Colonic mucosa (tissue), 4 donors: Measurements from ENCODE around the gene MXRA5. TPM values are rescaled to one million over a fixed set of nuclear protein-coding genes. Genes with fewer than 3 reads are reported as not detected.
A peak's percentile ranks its signal among the peaks of the same experiment; 100 is the strongest.

ENCODE experiments used
- DNase-seq: peaks from one replicate; pipeline ENCODE4 v3.0.0-alpha.2; 2020
- H3K27ac ChIP-seq: fragments of 200-600 bp; one replicate; pipeline ENCODE4 v1.8.0; 2021
- H3K27me3 ChIP-seq: fragments of 200-600 bp; one replicate; pipeline ENCODE4 v1.8.0; 2021
- H3K36me3 ChIP-seq: fragments of 200-600 bp; one replicate; pipeline ENCODE4 v1.8.0; 2021
- H3K4me1 ChIP-seq: fragments of 200-600 bp; one replicate; pipeline ENCODE4 v1.8.0; 2021; ENCODE audit warnings: mild to moderate bottlenecking
- H3K4me3 ChIP-seq: fragments of 200-600 bp; one replicate; pipeline ENCODE4 v1.8.0; 2021
- H3K9ac ChIP-seq, 2 donors: one replicate each; pipeline ENCODE4 v1.7.0; 2013; ENCODE audit warnings: control low read depth in 2 of 2, low read depth in 2 of 2, low read length in 2 of 2
- H3K9me3 ChIP-seq: fragments of 200-600 bp; one replicate; pipeline ENCODE4 v1.8.0; 2021
- CTCF ChIP-seq: fragments of 200-600 bp; IDR thresholded peaks from one replicate; pipeline ENCODE4 v1.8.0; 2022; ENCODE audit warnings: antibody characterized with exemption, mild to moderate bottlenecking
- intact Hi-C: fragments of 100-400 bp; cut with DNase I; formaldehyde crosslinking; loops from one replicate; pipeline ENCODE4 v1.14.1; 2022
- total RNA-seq, 2 donors: library from RNA; stranded (reverse); fragmentation: NEBNext Ultra II Directional in 1 of 2; extraction: Animal tissue kit (Norgen Biotek cat#: 25700) in 1 of 2; gene quantifications; one replicate each; pipeline ENCODE4 v1.2.1, GENCODE V29; 2021
- donor health status: healthy.
- donor health status: DM: no; HTN: no; CAD: no.
- donor health status: DM: no; HTN: no; CAD: no.

The MXRA5 gene, protein sequence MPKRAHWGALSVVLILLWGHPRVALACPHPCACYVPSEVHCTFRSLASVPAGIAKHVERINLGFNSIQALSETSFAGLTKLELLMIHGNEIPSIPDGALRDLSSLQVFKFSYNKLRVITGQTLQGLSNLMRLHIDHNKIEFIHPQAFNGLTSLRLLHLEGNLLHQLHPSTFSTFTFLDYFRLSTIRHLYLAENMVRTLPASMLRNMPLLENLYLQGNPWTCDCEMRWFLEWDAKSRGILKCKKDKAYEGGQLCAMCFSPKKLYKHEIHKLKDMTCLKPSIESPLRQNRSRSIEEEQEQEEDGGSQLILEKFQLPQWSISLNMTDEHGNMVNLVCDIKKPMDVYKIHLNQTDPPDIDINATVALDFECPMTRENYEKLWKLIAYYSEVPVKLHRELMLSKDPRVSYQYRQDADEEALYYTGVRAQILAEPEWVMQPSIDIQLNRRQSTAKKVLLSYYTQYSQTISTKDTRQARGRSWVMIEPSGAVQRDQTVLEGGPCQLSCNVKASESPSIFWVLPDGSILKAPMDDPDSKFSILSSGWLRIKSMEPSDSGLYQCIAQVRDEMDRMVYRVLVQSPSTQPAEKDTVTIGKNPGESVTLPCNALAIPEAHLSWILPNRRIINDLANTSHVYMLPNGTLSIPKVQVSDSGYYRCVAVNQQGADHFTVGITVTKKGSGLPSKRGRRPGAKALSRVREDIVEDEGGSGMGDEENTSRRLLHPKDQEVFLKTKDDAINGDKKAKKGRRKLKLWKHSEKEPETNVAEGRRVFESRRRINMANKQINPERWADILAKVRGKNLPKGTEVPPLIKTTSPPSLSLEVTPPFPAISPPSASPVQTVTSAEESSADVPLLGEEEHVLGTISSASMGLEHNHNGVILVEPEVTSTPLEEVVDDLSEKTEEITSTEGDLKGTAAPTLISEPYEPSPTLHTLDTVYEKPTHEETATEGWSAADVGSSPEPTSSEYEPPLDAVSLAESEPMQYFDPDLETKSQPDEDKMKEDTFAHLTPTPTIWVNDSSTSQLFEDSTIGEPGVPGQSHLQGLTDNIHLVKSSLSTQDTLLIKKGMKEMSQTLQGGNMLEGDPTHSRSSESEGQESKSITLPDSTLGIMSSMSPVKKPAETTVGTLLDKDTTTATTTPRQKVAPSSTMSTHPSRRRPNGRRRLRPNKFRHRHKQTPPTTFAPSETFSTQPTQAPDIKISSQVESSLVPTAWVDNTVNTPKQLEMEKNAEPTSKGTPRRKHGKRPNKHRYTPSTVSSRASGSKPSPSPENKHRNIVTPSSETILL (N-terminal part only)
- 1 to 10 TPM; 2.4 to 6.6 TPM for total RNA-seq

DNA sequence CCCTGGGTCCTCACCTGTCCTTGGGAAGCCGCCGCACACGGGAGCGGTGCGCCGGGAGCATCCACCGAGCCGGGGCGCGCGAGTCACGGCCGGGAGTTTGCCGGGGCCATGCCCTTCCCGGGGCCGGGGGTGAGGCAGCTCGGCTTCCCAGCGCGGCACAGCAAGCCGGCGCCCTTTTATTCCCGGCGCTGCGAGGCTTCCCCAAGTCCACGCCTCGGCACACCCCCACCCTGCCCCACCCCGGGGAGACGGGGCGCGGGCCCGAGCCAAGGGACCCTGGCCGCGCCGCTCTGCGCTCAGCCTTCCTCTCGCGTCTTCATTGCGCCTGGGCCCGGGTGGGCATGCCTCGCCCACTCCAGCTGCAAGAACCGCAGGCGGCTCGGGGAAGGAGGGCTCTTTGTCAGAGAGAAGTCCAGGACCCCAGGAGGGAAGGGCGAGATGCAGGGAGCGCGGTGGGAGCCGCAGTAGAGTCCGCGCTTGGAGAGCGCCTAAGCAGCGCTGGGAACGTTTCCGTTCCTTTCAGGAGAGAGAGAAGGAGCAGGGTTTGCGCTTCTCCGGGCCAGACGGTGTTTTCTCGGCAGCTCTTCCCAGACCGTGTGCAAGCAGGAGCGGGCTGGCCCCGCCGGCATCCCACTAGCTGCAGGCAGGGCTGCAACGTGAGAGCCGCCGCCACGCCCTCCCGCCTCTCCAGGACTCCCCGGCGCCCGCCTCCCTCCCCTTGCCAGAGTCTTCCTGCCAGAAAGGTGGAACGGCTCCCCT lies at the start of gene MXRA5:
Gene MXRA5, minus strand, starts transcription at position 152 of the 759 bp plus-strand sequence. CDS start 2,819 bp downstream, outside the sequence.
- no peak for DNase-seq
- H3K4me3 ChIP-seq: peak within 1 kb of the TSS; percentile 18
- no peak within 1 kb of the TSS for H3K9ac ChIP-seq

GRCh38 chrX:3393581-3394111 lies 47.2 kb upstream of the MXRA5 start:
- no peak overlapping the region for H3K4me3 ChIP-seq
- no peak for DNase-seq
- intact Hi-C loops: no loop called here
- H3K27ac ChIP-seq: no peak overlapping the region
- TF ChIP-seq CTCF: no peak
- H3K4me1 ChIP-seq: no peaks in the 10 kb centered on the region
- no peaks in the 10 kb centered on the region for H3K36me3 ChIP-seq
- no peaks in the 10 kb centered on the region for H3K9me3 ChIP-seq
- H3K27me3 ChIP-seq: no peaks in the 10 kb centered on the region
- H3K9ac ChIP-seq: no peak overlapping the region

More for the DNA sequence above, at the start of gene MXRA5:
- Histone ChIP-seq H3K9me3 (no peaks in the 10 kb centered on the region), H3K27ac (peak within 1 kb of the TSS; percentile 50), H3K36me3 (no peaks in the 10 kb centered on the region), H3K4me1 (no peaks in the 10 kb centered on the region), H3K27me3 (peaks cover 8% of the 10 kb centered on the region)
- intact Hi-C loops: no loop called here
- no peak for TF ChIP-seq CTCF

- H3K4me3 ChIP-seq: no peak overlapping the region
- H3K9ac ChIP-seq: no peak overlapping the region
- no peaks in the 10 kb centered on the region for H3K36me3 ChIP-seq
- no peak for TF ChIP-seq CTCF
- no peaks in the 10 kb centered on the region for H3K4me1 ChIP-seq
- intact Hi-C loops: no loop called here
- H3K27ac ChIP-seq: no peak overlapping the region
- no peaks in the 10 kb centered on the region for H3K9me3 ChIP-seq
- no peaks in the 10 kb centered on the region for H3K27me3 ChIP-seq
- DNase-seq: no peak
Measured at GRCh38 chrX:3393178-3393577, 46.7 kb upstream of the MXRA5 start.

DNA sequence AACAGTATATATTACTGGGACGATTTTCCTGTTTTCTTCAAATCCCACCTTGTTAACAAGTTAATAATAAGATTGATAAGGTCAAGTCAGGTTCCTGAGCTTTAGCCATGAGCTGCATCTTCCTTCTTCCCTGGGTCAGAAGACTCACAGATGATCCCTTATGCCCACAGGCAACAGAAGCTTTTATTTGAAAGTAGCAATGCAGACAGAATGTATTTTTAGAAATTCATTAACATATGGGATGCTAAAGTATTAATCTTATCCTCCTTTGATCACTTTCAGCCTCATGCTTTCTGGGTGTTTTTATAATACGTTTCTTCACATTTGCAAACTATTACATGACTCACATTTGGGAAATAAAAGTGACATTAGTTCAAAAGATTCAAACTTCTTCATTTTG lies 42.0 kb upstream of the MXRA5 start:
- intact Hi-C loops: no loop called here
- TF ChIP-seq CTCF: no peak

More for the DNA sequence above, 42.0 kb upstream of the MXRA5 start:
- no peak overlapping the region for H3K4me3 ChIP-seq
- H3K9ac ChIP-seq: no peak overlapping the region
- no peak for DNase-seq
- H3K9me3 ChIP-seq: no peaks in the 10 kb centered on the region
- no peaks in the 10 kb centered on the region for H3K36me3 ChIP-seq
- no peaks in the 10 kb centered on the region for H3K4me1 ChIP-seq
- no peak overlapping the region for H3K27ac ChIP-seq
- no peaks in the 10 kb centered on the region for H3K27me3 ChIP-seq
